HG03175 (cell line): ENCODE results near the gene HSCB.
A peak's percentile ranks its signal among the peaks of the same experiment; 100 is the strongest.
"Not testable (repeated sequence)": the region's sequence is repeated elsewhere in the genome, so short reads cannot be mapped to it uniquely, and the experiment has no call there.

Experiments
- ATAC-seq: cut with Tn5 transposase; IDR thresholded peaks from one replicate; pipeline ENCODE4 v1.9.1; 2021; ENCODE audit warnings: mild to moderate bottlenecking, moderate library complexity; ENCODE audit not compliant: unreplicated experiment

HSCB gene

GRCh38 chr22:28738876-28739275 lies 3.0 kb upstream of the HSCB start:
- not testable (repeated sequence) for ATAC-seq

GRCh38 chr22:28741200-28741784 lies 547 bp upstream of the HSCB start:
- no peak for ATAC-seq

- no peak for ATAC-seq
Measured at GRCh38 chr22:28742562-28742962, 723 bp downstream of the HSCB start.

GRCh38 chr22:28743852-28744251 lies 2.0 kb downstream of the HSCB start:
- ATAC-seq = no peak

GRCh38 chr22:28750471-28750881 lies 8.6 kb downstream of the HSCB start:
- no peak for ATAC-seq

- ATAC-seq = not testable (repeated sequence)
Measured at GRCh38 chr22:28754512-28754911, 12.7 kb downstream of the HSCB start.

GRCh38 chr22:28759861-28760560 lies 18.2 kb downstream of the HSCB start:
- ATAC-seq = no peak

GRCh38 chr22:28761449-28761755 lies 19.6 kb downstream of the HSCB start:
- no peak for ATAC-seq

- ATAC-seq = not testable (repeated sequence)
Measured at GRCh38 chr22:28762000-28762399, 20.2 kb downstream of the HSCB start.

GRCh38 chr22:28766628-28767027 lies 24.8 kb downstream of the HSCB start:
- no peak for ATAC-seq

- ATAC-seq = no peak
Measured at GRCh38 chr22:28768701-28769393, 27.0 kb downstream of the HSCB start.

GRCh38 chr22:28769394-28770085 lies 27.7 kb downstream of the HSCB start:
- ATAC-seq = no peak

- ATAC-seq = no peak
Measured at GRCh38 chr22:28771195-28771791, 29.5 kb downstream of the HSCB start.

- ATAC-seq = peak; percentile 87
Measured at GRCh38 chr22:28772633-28773460, 31.0 kb downstream of the HSCB start, which contains the start of gene CCDC117. CCDC117 (plus strand) TSS chr22:28772695; CDS start chr22:28772850, 155 bp downstream.

GRCh38 chr22:28773461-28773867 lies 31.6 kb downstream of the HSCB start:
- ATAC-seq = peak; percentile 19

GRCh38 chr22:28774378-28774777 lies 32.5 kb downstream of the HSCB start:
- ATAC-seq = no peak

GRCh38 chr22:28779833-28780232 lies 38.0 kb downstream of the HSCB start:
- ATAC-seq = no peak

GRCh38 chr22:28780296-28780695 lies 38.5 kb downstream of the HSCB start:
- no peak for ATAC-seq

- ATAC-seq = no peak
Measured at GRCh38 chr22:28783786-28784671, 42.2 kb downstream of the HSCB start.
